Measurements from ENCODE around the gene NRG3.

The NRG3 gene

DNA sequence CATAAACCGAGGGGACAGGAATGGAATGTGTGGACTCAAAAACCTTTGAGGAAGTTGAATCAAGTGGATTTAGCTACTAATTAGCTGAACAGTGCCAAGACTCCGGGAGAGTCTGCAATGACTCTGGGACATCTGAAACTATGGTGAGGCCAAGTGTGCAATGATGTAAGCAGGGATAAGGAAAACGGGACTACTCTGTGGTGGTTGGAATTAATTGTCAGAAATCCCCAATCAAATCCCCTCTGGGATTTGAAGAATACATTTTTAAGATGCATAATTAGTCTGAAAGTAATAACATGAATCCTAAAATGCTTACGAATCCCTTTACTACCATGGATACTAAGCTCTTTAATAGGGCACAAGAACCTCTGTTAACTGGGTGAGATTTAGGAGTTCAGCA, 602.8 kb downstream of the NRG3 start:
- Histone ChIP-seq H3K36me3 (ENCODE audit: control insufficient read depth in 2 of 2, insufficient read depth in 1 of 2, low read length in 2 of 2) (no peaks in the 10 kb centered on the region), H3K9me3 (ENCODE audit: control insufficient read depth, insufficient read depth, low read depth, low read length) (no peaks in the 10 kb centered on the region)

DNA sequence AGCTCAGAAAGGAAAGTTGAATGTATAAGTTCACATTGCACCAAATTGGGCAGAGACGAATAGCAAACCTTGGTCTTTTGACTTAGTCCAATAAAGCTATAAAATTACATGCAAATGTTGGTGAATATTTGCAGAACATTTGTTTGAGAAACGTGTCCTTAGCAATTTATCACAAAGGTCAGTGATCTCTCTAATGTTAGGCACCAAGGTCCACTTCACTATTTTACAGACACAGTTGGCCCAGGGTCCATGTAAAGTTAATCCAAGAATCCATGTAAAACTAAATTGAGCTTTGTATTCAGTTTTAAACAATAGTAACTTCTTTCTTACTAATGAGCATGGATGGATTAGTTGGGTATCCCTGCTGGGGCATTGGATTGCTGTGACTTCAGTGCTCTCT, 617.7 kb downstream of the NRG3 start:
- no peaks in the 10 kb centered on the region for H3K9me3 ChIP-seq (ENCODE audit: control insufficient read depth, insufficient read depth, low read depth, low read length)
- ChIA-PET CTCF (no interaction called here), POLR2A (no interaction called here)
- H3K4me1 ChIP-seq (ENCODE audit: control insufficient read depth, insufficient read depth, low read length) = no peaks in the 10 kb centered on the region
- H3K4me3 ChIP-seq (ENCODE audit: low read depth, low read length) = no peak overlapping the region
- H3K36me3 ChIP-seq (ENCODE audit: control insufficient read depth in 2 of 2, insufficient read depth in 1 of 2, low read length in 2 of 2) = no peaks in the 10 kb centered on the region
- no peak overlapping the region for H3K27ac ChIP-seq (ENCODE audit: extremely low read depth, low read depth, low read length)
- TF ChIP-seq ZNF302 (tag by site-specific recombination; IDR thresholded peaks at IDR 0.05; ENCODE audit: low read depth) (no peak), ZEB2 (tag by site-specific recombination; IDR thresholded peaks at IDR 0.05) (no peak)
- TF ChIP-seq, protein P1, sequence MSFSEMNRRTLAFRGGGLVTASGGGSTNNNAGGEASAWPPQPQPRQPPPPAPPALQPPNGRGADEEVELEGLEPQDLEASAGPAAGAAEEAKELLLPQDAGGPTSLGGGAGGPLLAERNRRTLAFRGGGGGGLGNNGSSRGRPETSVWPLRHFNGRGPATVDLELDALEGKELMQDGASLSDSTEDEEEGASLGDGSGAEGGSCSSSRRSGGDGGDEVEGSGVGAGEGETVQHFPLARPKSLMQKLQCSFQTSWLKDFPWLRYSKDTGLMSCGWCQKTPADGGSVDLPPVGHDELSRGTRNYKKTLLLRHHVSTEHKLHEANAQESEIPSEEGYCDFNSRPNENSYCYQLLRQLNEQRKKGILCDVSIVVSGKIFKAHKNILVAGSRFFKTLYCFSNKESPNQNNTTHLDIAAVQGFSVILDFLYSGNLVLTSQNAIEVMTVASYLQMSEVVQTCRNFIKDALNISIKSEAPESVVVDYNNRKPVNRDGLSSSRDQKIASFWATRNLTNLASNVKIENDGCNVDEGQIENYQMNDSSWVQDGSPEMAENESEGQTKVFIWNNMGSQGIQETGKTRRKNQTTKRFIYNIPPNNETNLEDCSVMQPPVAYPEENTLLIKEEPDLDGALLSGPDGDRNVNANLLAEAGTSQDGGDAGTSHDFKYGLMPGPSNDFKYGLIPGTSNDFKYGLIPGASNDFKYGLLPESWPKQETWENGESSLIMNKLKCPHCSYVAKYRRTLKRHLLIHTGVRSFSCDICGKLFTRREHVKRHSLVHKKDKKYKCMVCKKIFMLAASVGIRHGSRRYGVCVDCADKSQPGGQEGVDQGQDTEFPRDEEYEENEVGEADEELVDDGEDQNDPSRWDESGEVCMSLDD (tag by site-specific recombination; IDR thresholded peaks at IDR 0.05) = no peak

More for the DNA sequence above, 602.8 kb downstream of the NRG3 start:
- Histone ChIP-seq H3K27ac (ENCODE audit: extremely low read depth, low read depth, low read length) (no peak overlapping the region), H3K4me1 (ENCODE audit: control insufficient read depth, insufficient read depth, low read length) (no peaks in the 10 kb centered on the region), H3K4me3 (ENCODE audit: low read depth, low read length) (no peak overlapping the region)
- ChIA-PET POLR2A (no interaction called here), CTCF (no interaction called here)
- TF ChIP-seq ZNF302 (tag by site-specific recombination; IDR thresholded peaks at IDR 0.05; ENCODE audit: low read depth) (no peak), ZFHX2 (tag by site-specific recombination; conservative IDR thresholded peaks at IDR 0.05) (no peak), ZNF473 (tag by site-specific recombination; IDR thresholded peaks at IDR 0.05) (no peak), KLF1 (tag by site-specific recombination; IDR thresholded peaks at IDR 0.05) (no peak), ZNF335 (tag by site-specific recombination; conservative IDR thresholded peaks at IDR 0.05) (no peak), ZNF514 (tag by site-specific recombination; IDR thresholded peaks at IDR 0.05) (no peak), ZNF843 (tag by site-specific recombination; IDR thresholded peaks at IDR 0.05) (no peak), HOXD13 (CRISPR knock-in tag; IDR thresholded peaks at IDR 0.05; ENCODE audit: borderline replicate concordance) (no peak), ZNF350 (tag by site-specific recombination; IDR thresholded peaks at IDR 0.05) (no peak), REPIN1 (tag by site-specific recombination; IDR thresholded peaks at IDR 0.05; ENCODE audit: low read depth) (no peak), KLF10 (tag by site-specific recombination; IDR thresholded peaks at IDR 0.05) (no peak)
- TF ChIP-seq, protein P2, sequence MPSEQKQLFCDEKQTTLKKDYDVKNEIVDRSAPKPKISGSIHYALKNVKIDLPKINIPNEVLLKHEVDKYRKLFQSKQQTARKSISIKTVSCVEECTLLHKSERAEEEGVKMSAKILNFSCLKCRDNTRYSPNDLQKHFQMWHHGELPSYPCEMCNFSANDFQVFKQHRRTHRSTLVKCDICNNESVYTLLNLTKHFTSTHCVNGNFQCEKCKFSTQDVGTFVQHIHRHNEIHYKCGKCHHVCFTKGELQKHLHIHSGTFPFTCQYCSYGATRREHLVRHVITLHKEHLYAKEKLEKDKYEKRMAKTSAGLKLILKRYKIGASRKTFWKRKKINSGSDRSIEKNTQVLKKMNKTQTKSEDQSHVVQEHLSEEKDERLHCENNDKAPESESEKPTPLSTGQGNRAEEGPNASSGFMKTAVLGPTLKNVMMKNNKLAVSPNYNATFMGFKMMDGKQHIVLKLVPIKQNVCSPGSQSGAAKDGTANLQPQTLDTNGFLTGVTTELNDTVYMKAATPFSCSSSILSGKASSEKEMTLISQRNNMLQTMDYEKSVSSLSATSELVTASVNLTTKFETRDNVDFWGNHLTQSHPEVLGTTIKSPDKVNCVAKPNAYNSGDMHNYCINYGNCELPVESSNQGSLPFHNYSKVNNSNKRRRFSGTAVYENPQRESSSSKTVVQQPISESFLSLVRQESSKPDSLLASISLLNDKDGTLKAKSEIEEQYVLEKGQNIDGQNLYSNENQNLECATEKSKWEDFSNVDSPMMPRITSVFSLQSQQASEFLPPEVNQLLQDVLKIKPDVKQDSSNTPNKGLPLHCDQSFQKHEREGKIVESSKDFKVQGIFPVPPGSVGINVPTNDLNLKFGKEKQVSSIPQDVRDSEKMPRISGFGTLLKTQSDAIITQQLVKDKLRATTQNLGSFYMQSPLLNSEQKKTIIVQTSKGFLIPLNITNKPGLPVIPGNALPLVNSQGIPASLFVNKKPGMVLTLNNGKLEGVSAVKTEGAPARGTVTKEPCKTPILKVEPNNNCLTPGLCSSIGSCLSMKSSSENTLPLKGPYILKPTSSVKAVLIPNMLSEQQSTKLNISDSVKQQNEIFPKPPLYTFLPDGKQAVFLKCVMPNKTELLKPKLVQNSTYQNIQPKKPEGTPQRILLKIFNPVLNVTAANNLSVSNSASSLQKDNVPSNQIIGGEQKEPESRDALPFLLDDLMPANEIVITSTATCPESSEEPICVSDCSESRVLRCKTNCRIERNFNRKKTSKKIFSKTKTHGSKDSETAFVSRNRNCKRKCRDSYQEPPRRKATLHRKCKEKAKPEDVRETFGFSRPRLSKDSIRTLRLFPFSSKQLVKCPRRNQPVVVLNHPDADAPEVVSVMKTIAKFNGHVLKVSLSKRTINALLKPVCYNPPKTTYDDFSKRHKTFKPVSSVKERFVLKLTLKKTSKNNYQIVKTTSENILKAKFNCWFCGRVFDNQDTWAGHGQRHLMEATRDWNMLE (tag by site-specific recombination; conservative IDR thresholded peaks at IDR 0.05; ENCODE audit: low read depth) = no peak

DNA sequence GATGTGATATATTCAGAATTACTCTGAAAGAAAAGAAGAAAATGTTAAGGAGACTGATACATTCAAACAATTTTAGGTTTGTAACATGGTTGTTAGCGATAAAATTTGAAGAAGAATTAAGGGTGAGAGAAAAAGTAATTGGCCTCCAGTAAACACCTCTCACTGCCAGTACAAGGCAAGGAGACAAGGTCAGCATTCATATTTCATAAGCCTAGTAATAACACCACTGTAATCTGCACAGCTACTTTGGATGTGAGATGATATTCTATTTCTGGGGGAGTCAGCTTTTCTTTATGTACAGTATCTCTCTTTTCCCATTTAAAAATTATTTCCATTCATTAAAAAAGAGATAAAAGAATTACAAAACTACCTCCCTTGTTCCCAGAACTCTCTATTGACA, 621.1 kb downstream of the NRG3 start:
- ChIA-PET POLR2A (no interaction called here), CTCF (no interaction called here)
- Histone ChIP-seq H3K36me3 (ENCODE audit: control insufficient read depth in 2 of 2, insufficient read depth in 1 of 2, low read length in 2 of 2) (no peaks in the 10 kb centered on the region), H3K4me1 (ENCODE audit: control insufficient read depth, insufficient read depth, low read length) (no peaks in the 10 kb centered on the region), H3K9me3 (ENCODE audit: control insufficient read depth, insufficient read depth, low read depth, low read length) (no peaks in the 10 kb centered on the region), H3K4me3 (ENCODE audit: low read depth, low read length) (no peak overlapping the region), H3K27ac (ENCODE audit: extremely low read depth, low read depth, low read length) (no peak overlapping the region)
- no peak for TF ChIP-seq ZNF248 (tag by site-specific recombination; IDR thresholded peaks at IDR 0.05)
- TF ChIP-seq ZNF133 (tag by site-specific recombination; IDR thresholded peaks at IDR 0.05) = no peak
- TF ChIP-seq ZNF585B (tag by site-specific recombination; IDR thresholded peaks at IDR 0.05) = no peak
- TF ChIP-seq ZNF48 (tag by site-specific recombination; IDR thresholded peaks at IDR 0.05) = no peak
- TF ChIP-seq ZNF830 (tag by site-specific recombination; IDR thresholded peaks at IDR 0.05; ENCODE audit: low read depth) = no peak
- TF ChIP-seq ZFP37 (tag by site-specific recombination; IDR thresholded peaks at IDR 0.05) = no peak
- TF ChIP-seq, protein P3, sequence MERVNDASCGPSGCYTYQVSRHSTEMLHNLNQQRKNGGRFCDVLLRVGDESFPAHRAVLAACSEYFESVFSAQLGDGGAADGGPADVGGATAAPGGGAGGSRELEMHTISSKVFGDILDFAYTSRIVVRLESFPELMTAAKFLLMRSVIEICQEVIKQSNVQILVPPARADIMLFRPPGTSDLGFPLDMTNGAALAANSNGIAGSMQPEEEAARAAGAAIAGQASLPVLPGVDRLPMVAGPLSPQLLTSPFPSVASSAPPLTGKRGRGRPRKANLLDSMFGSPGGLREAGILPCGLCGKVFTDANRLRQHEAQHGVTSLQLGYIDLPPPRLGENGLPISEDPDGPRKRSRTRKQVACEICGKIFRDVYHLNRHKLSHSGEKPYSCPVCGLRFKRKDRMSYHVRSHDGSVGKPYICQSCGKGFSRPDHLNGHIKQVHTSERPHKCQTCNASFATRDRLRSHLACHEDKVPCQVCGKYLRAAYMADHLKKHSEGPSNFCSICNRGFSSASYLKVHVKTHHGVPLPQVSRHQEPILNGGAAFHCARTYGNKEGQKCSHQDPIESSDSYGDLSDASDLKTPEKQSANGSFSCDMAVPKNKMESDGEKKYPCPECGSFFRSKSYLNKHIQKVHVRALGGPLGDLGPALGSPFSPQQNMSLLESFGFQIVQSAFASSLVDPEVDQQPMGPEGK (tag by site-specific recombination; IDR thresholded peaks at IDR 0.05) = no peak
- TF ChIP-seq ZNF677 (tag by site-specific recombination; IDR thresholded peaks at IDR 0.05) = no peak

Data from HEK293 (cell line).